SK-N-SH treated with all-trans-retinoic acid at 6 μM for 48 hours (cell line): ENCODE measurements around the gene GMIP.

Source experiments
- ARNTL ChIP-seq: fragments of 450-650 bp; formaldehyde crosslinking; IDR thresholded peaks from 2 replicates; pipeline ENCODE4 v1.5.0; 2020; ENCODE audit warnings: low read depth, mild to moderate bottlenecking, moderate library complexity, borderline replicate concordance
- BACH2 ChIP-seq: fragments of 250-450 bp; sonication (Bioruptor Pico); IDR thresholded peaks from 2 replicates; pipeline ENCODE4 v1.9.0; 2021; ENCODE audit warnings: mild to moderate bottlenecking, borderline replicate concordance
- CREB5 ChIP-seq: fragments of 250-450 bp; sonication (Bioruptor Pico); IDR thresholded peaks from 2 replicates; pipeline ENCODE4 v1.5.1; 2020; ENCODE audit warnings: low read depth, mild to moderate bottlenecking, moderate library complexity
- PATZ1 ChIP-seq: fragments of 250-450 bp; sonication (Bioruptor Pico); IDR thresholded peaks from 2 replicates; pipeline ENCODE4 v1.8.0; 2020; ENCODE audit warnings: mild to moderate bottlenecking, moderate library complexity, borderline replicate concordance
- RARB ChIP-seq: fragments of 250-450 bp; sonication (Bioruptor Pico); IDR thresholded peaks from 2 replicates; pipeline ENCODE4 v1.8.0; 2021; ENCODE audit warnings: mild to moderate bottlenecking, moderate library complexity
- ZFP3 ChIP-seq: fragments of 250-450 bp; sonication (Bioruptor Pico); IDR thresholded peaks from 2 replicates; pipeline ENCODE4 v1.5.0; 2020; ENCODE audit warnings: mild to moderate bottlenecking, moderate library complexity
- ZFP30 ChIP-seq: fragments of 450-650 bp; formaldehyde crosslinking; IDR thresholded peaks from 2 replicates; pipeline ENCODE4 v1.5.0; 2022; ENCODE audit warnings: mild to moderate bottlenecking, moderate library complexity
- ZNF565 ChIP-seq: fragments of 450-650 bp; formaldehyde crosslinking; conservative IDR thresholded peaks from 2 replicates; pipeline ENCODE4 v1.5.0; 2020; ENCODE audit warnings: low read depth, mild to moderate bottlenecking, moderate library complexity
- ZNF70 ChIP-seq: fragments of 450-650 bp; formaldehyde crosslinking; IDR thresholded peaks from 2 replicates; pipeline ENCODE4 v1.5.0; 2020; ENCODE audit warnings: mild to moderate bottlenecking, moderate library complexity
- TF ChIP-seq, protein P1 (sequence below): fragments of 250-450 bp; sonication (Bioruptor Pico); IDR thresholded peaks from 2 replicates; pipeline ENCODE4 v1.8.0; 2021; ENCODE audit warnings: low read depth, mild to moderate bottlenecking, moderate library complexity, borderline replicate concordance

DNA sequence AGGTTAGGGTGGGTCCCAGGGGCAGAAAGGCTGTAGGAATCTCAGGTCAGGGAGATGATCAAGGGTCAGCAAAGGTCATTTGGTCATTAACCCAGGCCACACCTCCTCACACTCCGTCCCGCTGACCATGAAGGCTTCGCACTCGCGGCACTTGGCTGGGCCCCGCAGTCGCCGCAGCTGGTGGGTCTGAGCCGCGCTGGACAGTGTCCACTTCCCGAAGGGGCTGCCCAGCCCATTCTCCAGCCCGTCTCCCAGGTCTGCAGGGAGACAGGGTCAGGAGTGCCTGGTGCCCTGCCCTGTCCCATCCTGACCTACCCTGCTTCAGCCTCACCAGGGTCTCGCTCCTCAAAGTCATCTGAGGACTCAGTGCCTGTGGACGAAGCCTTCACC, 8.1 kb downstream of the GMIP start:
- TF ChIP-seq ARNTL (CRISPR knock-in tag), result no peak
- TF ChIP-seq, protein P1, sequence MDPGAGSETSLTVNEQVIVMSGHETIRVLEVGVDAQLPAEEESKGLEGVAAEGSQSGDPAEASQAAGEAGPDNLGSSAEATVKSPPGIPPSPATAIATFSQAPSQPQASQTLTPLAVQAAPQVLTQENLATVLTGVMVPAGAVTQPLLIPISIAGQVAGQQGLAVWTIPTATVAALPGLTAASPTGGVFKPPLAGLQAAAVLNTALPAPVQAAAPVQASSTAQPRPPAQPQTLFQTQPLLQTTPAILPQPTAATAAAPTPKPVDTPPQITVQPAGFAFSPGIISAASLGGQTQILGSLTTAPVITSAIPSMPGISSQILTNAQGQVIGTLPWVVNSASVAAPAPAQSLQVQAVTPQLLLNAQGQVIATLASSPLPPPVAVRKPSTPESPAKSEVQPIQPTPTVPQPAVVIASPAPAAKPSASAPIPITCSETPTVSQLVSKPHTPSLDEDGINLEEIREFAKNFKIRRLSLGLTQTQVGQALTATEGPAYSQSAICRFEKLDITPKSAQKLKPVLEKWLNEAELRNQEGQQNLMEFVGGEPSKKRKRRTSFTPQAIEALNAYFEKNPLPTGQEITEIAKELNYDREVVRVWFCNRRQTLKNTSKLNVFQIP (CRISPR knock-in tag), result no peak
- TF ChIP-seq ZNF565 (CRISPR knock-in tag), result no peak
- TF ChIP-seq ZNF70 (CRISPR knock-in tag), result no peak
- no peak for TF ChIP-seq PATZ1
- no peak for TF ChIP-seq BACH2 (CRISPR knock-in tag)
- no peak for TF ChIP-seq ZFP30 (CRISPR knock-in tag)
- TF ChIP-seq CREB5, result no peak
- TF ChIP-seq ZFP3 (CRISPR knock-in tag), result no peak
- no peak for TF ChIP-seq RARB (CRISPR knock-in tag)
